Measurements from ENCODE around the gene ALOXE3.

ALOXE3 gene

GRCh38 chr17:8151641-8152111 lies 33.4 kb upstream of the ALOXE3 start:
- TF ChIP-seq RARB (CRISPR knock-in tag; IDR thresholded peaks at IDR 0.05), result 0 out of 2 replicates have a peak, but pooled peaks have one; percentile 4
- peak; percentile 93; the same call in 1 of the 2 replicates for TF ChIP-seq CSRNP3 (CRISPR knock-in tag; IDR thresholded peaks at IDR 0.05)
- TF ChIP-seq CSDC2 (CRISPR knock-in tag; IDR thresholded peaks at IDR 0.05), result no peak
- ATAC-seq, result no peak

GRCh38 chr17:8151120-8151640 lies 32.9 kb upstream of the ALOXE3 start:
- no peak for TF ChIP-seq ZNF70 (CRISPR knock-in tag; IDR thresholded peaks at IDR 0.05)
- TF ChIP-seq ARNTL (CRISPR knock-in tag; IDR thresholded peaks at IDR 0.05; ENCODE audit: borderline replicate concordance, low read depth), result no peak
- TF ChIP-seq ZC3H10 (CRISPR knock-in tag; IDR thresholded peaks at IDR 0.05), result peak; percentile 91
- TF ChIP-seq RARB (CRISPR knock-in tag; IDR thresholded peaks at IDR 0.05), result 0 out of 2 replicates have a peak, but pooled peaks have one; percentile 14
- TF ChIP-seq ZFP3 (CRISPR knock-in tag; IDR thresholded peaks at IDR 0.05), result no peak
- TF ChIP-seq GLIS3 (CRISPR knock-in tag; IDR thresholded peaks at IDR 0.05), result 0 out of 2 replicates have a peak, but pooled peaks have one; percentile 2
- no peak for TF ChIP-seq ZNF565 (CRISPR knock-in tag; conservative IDR thresholded peaks at IDR 0.05; ENCODE audit: low read depth)
- TF ChIP-seq ISL1 (CRISPR knock-in tag; IDR thresholded peaks at IDR 0.05), result no peak
- TF ChIP-seq TOX (CRISPR knock-in tag; IDR thresholded peaks at IDR 0.05; ENCODE audit: borderline replicate concordance), result peak; percentile 5; the same call in 1 of the 2 replicates
- TF ChIP-seq PPARA (CRISPR knock-in tag; IDR thresholded peaks at IDR 0.05; ENCODE audit: borderline replicate concordance), result no peak
- TF ChIP-seq ESRRG (CRISPR knock-in tag; IDR thresholded peaks at IDR 0.05), result peak; percentile 62; the same call in 1 of the 2 replicates
- TF ChIP-seq PATZ1 (CRISPR knock-in tag; IDR thresholded peaks at IDR 0.05; ENCODE audit: borderline replicate concordance), result peak; percentile 94; the same call in 1 of the 2 replicates
- peak; percentile 63; the same call in 1 of the 2 replicates for TF ChIP-seq CREB5 (CRISPR knock-in tag; IDR thresholded peaks at IDR 0.05; ENCODE audit: low read depth)
- TF ChIP-seq TSHZ2 (CRISPR knock-in tag; IDR thresholded peaks at IDR 0.05), result 0 out of 2 replicates have a peak, but pooled peaks have one; percentile 5
- peak; percentile 35 for ATAC-seq

- ATAC-seq, result no peak
- TF ChIP-seq TSHZ2 (CRISPR knock-in tag; IDR thresholded peaks at IDR 0.05) (no peak), ZFP30 (CRISPR knock-in tag; IDR thresholded peaks at IDR 0.05) (peak; percentile 31; the same call in 1 of the 2 replicates)
Measured at GRCh38 chr17:8150194-8151119, 32.1 kb upstream of the ALOXE3 start.

Measured in SK-N-SH treated with all-trans-retinoic acid at 6 μM for 48 hours (cell line).